ENCODE measurements around the gene MACROD1.
"Not testable (repeated sequence)": the region's sequence is repeated elsewhere in the genome, so short reads cannot be mapped to it uniquely, and the experiment has no call there.

Gene MACROD1

DNA sequence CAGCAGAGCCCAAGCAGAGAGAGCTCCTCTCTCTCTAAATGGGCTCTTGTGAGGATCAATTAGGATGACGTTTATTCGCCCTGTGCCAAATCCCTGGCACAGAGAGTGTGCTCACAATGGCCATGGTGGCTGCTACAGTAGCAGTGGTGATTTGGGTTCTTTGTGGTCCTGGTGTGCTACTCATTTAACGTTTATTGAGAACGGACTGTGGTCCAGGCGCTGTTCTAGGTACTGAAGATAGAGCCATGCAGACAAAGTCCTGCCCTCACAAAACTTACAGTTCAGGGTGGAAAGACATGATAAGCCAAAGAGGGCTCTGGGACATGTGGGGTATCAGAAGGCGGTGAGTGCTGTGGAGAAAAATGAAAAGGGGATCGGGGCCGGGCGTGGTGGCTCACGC is 174.4 kb downstream of the MACROD1 start:
- DNase-seq = no peak

DNA sequence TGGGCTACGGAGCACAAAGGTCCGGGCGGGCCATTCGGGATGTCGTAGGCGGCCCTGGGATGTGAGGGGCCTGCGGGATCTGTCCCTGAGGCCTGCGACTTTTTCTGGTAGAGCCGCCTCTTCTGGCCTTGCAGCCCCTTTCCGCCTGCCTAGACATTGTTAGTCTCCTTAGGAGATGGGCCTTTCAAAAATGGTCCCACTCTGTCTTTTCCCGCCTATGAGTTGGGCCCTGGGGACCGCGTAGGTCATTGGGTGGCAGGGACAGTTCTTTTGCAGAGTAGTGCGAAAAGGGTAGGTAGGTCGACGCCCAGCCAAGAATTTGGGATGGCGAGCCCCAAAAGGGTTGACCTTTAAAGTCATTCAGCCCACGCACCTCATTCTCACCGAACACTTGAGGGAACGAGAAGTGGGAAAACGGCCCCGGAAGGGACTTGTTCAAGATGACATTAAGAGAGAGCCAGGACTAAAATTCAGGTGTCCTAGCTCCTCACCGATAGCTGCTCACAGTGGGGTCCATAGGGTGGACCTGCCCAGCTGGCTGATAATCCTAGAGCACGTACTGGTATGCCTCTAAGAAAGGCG is 178.9 kb downstream of the MACROD1 start:
- DNase-seq = no peak

DNA sequence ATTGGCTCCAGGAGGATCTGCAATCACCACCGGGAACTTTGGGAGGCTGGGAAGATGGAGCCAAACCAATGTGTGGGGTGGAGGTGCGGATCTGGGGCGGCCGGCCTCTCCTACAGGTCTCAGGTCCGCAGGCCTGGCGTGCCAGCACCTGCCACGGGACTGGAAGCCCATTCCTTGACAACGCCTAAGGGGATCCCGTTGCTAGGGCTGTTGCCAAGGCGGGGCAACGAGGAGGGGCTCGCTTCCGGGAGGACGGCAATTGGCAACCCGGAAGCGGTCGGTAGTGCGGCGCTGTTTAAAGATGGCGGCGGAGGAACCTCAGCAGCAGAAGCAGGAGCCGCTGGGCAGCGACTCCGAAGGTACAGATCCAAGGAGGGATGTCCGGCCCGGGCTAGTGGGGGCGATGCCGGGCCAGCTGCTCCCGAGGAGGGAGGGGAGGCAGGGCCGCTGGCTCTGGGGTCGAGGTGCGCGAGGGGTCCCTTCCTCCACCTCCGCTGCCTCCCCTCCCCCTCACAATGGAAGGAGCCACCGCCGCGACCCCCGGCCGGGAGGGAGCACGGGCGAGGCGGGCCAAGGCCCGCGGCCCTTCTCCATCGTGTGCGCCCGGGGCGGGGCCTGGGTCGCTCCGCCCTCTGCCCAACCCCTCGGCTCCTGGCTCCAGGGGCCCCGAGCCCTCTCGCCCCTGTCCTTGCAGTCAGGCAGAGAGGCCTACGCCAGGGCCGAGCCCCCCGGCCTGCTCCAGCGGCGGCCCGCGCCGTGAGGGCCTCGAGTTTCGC is 179.6 kb downstream of the MACROD1 start, which contains the start of gene OTUB1:
Gene OTUB1 (plus strand): TSS at position 283 of the 776 bp plus-strand sequence. CDS start 19 bp downstream, at position 302.
- DNase-seq = peak; percentile 95

DNA sequence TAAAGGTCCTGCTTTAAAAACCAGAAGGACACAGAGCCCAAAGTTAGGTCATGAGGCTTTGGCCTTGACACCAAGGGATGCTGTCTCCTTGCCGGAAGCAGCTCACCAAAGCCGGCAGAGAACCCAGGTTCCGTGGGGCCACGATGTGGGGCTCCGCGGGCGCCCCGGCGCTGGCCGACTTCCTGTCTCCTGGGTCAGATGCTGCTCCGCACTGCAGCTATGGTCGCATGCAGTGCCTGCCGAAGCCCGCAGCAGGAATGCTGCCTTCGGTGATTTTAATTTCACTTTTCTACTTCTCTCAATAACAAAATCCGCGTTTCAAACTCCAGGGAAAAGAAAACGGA is 180.1 kb downstream of the MACROD1 start:
- no peak for DNase-seq

DNA sequence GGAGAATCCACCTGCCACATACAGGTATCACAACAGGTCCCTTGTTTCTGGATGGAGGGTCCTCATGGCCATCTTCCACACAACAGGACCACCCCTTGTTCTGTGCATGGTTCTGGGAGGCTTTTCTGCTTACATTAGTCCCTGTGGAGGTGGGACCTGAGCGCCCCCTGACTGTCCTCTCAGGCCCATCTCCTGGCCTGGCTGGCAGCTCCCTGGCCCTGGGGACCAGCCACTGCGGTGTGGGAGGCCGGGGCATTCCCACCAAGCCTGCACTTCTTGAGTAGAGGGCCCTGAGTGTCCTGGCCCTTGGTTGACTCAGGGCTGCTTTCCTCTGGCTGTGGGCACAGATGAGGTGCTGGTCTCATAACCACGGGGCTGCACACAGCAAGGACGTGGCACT is 186.5 kb downstream of the MACROD1 start:
- DNase-seq = no peak

DNA sequence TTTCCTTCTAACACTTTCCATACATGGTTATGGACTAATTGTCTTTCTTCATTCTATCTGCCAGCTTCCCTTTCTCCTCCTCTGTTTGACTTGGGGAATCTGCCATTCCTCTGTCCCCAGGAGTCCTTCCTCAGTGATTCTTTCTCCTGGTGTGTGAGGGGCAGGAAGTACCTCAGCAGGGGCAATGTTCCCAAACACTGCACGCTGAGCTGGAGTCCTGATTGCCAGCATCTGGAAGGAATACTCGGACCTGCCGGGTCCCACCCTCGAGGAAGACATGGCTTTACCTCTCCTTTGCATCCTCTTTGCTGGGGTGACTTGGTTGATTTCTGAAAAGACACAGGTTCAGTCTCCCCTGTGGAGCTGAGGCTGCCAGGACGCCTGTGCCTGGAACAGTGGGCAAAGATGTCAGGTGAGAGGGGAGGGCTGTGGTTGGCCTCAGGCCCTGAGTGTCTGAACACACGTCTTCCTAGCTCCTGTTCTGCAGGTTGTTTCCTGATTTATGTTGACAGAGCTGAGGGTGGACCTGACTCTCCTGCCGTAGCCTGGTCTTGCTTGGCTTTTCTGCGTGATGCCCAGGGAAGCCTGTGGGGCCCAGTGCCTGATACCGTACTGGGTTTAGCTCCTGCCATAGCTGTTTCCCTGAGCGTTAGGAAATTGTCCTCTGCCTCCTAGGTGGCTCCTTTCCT is 187.2 kb downstream of the MACROD1 start:
- DNase-seq = no peak

DNA sequence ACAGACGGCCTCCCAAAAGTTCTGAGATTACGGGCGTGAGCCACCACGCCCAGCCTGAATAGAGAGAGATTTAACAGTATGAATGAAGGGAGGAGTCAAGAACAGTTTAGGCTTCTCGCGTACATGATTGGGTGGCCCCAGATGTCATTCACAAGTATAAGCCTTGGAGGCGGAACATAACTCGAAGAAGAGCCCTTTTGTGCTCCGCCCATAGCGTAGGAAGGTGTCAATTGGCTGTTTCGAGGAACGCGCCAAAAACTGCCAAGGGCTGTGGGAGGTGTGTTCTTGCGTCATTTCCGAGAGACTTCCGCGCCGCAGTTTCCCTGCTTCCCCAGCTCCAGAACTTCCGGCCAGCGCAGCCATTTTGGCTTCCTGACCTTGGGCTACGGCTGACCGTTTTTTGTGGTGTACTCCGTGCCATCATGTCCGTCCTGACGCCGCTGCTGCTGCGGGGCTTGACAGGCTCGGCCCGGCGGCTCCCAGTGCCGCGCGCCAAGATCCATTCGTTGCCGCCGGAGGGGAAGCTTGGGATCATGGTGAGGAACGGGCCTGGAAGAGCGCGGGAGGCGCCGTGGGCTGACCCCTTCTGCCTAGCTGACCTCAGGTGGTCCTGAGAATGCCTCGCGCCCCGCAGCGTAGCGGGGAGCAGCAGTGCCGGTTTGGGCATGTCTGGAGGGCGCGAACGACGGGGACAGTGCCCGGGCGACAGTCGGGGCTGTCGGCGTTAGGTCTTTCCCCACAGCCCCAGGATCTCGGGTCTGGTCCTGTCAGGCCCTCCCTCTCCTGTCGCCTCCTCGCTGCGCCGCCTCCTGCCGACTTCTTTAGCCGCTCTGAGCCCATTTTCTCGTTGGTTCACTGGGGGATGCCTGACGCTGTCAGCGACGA is 191.4 kb downstream of the MACROD1 start, which contains the start of gene COX8A:
Gene COX8A (plus strand): TSS at position 362 of the 885 bp plus-strand sequence. CDS start 61 bp downstream, at position 423.
- DNase-seq = peak; percentile 99

DNA sequence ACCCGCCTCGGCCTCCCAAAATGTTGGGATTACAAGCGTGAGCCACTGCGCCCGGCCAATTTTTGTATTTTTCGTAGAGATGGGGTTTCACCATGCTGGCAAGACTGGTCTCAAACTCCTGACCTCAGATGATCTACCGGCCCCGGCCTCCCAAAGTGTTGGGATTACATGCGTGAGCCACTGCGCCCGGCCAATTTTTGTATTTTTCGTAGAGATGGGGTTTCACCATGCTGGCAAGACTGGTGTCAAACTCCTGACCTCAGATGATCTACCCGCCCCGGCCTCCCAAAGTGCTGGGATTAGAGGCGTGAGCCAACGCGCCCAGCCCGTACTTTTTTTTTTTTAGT is 192.0 kb downstream of the MACROD1 start:
- not testable (repeated sequence) for DNase-seq

DNA sequence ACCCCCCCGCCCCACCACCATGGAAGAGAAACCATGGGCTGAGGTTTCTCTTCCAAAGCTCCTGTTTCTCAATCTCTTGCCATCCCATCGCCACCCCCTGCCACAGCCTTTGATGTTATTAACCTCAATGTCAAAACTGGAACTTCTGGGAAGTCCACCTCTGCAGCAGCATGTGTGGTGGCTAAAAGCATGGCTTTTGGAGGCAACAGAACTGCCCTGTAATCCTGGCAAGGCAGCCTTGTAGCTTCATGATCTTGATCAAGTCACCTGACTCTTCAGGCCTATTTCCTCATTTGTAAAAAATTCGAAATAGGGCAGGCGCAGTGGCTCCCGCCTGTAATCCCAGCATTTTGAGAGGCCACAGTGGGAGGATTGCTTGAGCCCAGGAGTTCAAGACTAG is 195.0 kb downstream of the MACROD1 start:
- DNase-seq = no peak

DNA sequence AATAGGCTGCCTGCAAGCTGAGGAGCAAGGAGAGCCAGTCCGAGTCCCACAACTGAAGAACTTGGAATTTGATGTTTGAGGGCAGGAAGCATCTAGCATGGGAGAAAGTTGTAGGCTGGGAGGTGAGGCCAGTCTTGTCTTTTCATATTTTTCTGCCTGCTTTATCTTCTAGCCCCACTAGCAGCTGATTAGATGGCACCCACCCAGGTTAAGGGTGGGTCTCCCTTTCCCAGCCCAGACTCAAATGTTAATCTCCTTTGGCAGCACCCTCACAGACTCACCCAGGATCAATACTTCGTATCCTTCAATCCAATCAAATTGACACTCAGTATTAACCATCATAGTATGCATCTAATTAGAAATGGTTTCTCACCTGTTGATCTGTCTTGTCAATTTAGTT is 196.5 kb downstream of the MACROD1 start:
- no peak for DNase-seq

DNA sequence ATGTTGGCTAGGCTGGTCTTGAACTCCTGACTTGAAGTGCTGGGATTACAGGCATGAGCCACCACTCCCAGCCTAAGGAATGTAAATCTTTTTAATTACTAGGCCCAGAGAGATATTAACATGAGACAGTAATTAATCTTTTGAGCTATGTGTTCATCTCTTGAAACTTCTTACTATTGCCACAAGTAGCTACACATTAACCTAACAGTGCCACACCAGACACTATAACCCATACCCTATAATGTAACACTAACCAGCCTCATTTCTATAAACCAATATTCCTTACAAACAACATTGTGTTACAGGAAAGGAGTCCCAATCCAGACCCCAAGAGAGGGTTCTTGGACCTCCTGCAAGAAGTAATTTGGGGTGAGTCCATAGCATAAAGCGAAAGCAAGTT is 199.5 kb downstream of the MACROD1 start:
- no peak for DNase-seq

DNA sequence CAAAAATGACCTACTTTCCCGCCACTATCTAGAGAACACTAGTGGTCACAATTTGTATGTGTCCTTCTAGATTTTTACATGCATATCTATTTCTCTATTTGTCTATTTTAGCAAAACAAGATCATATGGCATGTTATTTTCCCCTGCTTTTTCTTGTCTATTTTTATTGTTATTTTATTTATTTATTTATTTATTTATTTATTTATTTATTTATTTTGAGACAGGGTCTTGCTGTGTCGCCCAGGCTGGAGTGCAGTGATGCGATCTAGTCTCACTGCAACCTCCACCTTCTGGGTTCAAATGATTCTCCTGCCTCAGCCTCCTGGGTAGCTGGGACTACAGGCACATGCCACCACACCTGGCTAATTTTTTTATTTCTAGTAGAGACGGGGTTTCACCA is 202.0 kb downstream of the MACROD1 start:
- DNase-seq = not testable (repeated sequence)

DNA sequence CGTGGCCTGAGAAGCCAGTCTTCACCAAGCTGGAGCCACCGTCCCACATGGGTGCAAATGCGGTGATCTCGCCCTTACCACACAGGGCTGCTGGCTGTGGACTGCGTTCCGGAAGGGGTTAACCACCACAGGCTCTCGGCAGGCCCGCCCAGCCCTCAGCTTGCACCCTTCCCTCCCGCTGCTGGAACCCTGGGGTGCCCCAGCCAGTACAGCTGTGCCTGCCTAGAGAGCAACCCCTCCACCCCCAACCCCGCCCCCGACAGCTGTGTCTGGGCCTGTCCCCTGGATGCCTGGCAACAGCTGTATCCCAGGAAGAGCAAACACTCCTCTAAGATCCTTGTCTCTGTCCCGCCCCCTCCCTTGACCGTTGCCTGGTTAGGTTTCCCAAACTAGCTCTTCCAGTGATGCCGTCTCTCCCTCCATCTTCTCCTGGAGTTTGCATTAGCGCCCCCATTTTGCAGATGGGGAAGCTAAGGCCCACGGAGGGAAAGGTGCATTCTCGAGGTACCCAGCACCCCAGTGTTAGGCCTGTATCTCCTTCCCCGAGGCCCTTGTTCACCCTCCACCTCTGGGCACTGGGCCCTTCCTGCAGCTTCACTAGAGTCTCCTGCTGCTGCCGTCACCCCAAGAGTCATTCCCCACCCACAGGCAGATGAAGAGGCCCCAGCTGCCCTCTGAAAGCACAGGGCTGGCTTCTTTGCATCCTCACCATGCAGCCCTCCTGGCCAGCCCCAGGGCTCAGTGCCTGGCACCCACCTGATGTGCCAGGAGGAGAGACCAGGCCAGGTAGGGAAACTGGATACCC is 204.1 kb downstream of the MACROD1 start:
- peak; percentile 92 for DNase-seq

DNA sequence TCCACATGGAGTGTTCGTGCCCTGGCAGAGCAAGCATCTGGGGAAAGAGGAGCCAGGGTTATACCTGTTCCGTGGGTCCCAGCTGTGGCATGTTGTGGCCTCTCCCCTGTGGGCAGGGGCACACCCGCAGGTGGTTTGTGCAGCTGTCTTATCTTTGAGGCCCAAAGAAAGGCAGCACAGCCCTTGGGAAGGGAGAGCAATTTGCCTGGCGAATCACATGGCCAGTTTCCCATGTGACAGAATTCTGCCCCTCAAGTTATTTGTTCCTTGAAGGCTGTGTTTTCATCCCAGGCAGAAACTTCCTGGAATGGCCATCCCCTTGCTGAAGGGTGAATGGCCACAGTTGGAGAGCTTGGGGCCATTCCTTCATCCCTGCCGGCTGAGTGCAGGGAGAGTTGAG is 207.9 kb downstream of the MACROD1 start:
- no peak for DNase-seq

DNA sequence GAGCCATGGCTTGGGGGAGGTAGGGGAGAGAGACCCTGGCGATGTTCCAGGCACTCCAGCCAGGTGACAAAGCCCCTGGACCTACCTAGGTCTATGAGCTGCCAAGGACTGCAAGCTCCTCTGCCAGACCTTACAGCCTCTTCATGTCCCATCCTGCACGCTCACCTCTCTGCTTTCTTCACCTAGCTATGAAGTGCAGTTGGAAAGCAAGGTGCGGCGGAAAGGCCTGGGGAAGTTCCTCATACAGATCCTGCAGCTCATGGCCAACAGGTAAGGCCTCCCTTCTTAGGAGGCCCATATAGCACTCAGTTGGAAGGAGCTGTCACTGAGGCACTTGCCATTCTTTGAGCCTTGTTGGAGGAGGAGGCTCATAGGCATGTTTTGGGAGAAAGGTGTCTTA is 213.3 kb downstream of the MACROD1 start:
- no peak for DNase-seq

DNA sequence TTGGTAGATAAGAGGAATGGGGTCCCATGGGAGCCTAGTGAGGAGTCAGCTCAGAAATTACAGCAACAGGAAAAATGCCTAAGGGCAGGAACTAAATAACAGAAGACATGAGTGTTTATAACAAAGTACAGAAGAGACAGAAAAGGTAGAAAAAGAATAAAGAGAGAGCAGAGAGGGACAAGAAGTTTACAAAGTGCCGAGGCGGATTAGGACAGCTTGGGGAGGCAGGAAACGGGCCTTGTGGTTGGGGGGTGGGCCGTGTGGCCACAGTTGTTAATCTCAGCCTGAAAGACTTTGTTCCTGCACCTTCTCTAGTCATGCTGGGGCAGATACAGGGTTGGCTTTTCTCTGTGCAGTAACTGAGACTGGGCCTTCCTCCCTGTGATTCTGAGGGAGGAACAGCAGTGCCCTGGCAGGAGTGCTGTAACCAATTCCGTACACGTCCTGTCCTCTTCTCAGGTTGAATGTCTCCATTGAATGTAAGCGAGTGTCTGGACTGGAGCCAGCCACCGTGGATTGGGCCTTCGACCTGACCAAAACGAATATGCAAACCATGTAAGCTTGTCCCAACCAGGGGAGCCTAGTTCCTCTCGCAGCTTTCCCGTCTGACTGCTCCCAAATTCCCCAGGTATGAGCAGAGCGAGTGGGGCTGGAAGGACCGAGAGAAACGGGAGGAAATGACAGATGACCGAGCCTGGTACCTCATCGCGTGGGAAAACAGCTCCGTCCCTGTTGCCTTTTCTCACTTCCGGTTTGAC is 214.0 kb downstream of the MACROD1 start:
- DNase-seq = no peak
